Neural crest cell (in vitro differentiated cells): Measurements from ENCODE around the gene DCHS2. TPM values are rescaled to one million over a fixed set of nuclear protein-coding genes. Genes with fewer than 3 reads are reported as not detected.

Experiments used
- DNase-seq: peaks from one replicate; pipeline ENCODE4 v3.0.0; 2021; ENCODE audit warnings: low read depth, mixed read lengths, low spot score
- H3K27ac Mint-ChIP-seq: one replicate; pipeline ENCODE4 v1.8.0; 2021; ENCODE audit warnings: mild to moderate bottlenecking, mixed read lengths; ENCODE audit not compliant: unreplicated experiment
- H3K27me3 Mint-ChIP-seq: 2 replicates; pipeline ENCODE4 v1.8.0; 2021; ENCODE audit warnings: low read depth, mild to moderate bottlenecking, mixed read lengths
- H3K36me3 Mint-ChIP-seq: 2 replicates; pipeline ENCODE4 v1.8.0; 2021; ENCODE audit warnings: low read depth, mild to moderate bottlenecking, mixed read lengths
- H3K4me1 Mint-ChIP-seq: 2 replicates; pipeline ENCODE4 v1.8.0; 2021; ENCODE audit warnings: mixed read lengths
- H3K4me3 Mint-ChIP-seq: one replicate; pipeline ENCODE4 v1.8.0; 2021; ENCODE audit warnings: mild to moderate bottlenecking, mixed read lengths
- H3K9me3 Mint-ChIP-seq: 2 replicates; pipeline ENCODE4 v1.8.0; 2021; ENCODE audit warnings: mixed read lengths
- CTCF ChIP-seq: fragments of 200-600 bp; sonication (generic); conservative IDR thresholded peaks from 2 replicates; pipeline ENCODE4 v1.5.0; 2021; ENCODE audit warnings: antibody characterized with exemption, mild to moderate bottlenecking
- total RNA-seq: library from RNA; stranded (reverse); gene quantifications from 2 replicates; pipeline ENCODE4 v1.2.1, GENCODE V29; 2021

Gene DCHS2
- total RNA-seq, 1 donor from 2014 or later = 1.2 TPM

- no peaks in the 10 kb centered on the region for H3K9me3 Mint-ChIP-seq
- no peak overlapping the region for H3K4me3 Mint-ChIP-seq
- H3K4me1 Mint-ChIP-seq = no peaks in the 10 kb centered on the region
- H3K27me3 Mint-ChIP-seq = no peaks in the 10 kb centered on the region
- H3K27ac Mint-ChIP-seq = no peak overlapping the region
- DNase-seq = no peak
- no peaks in the 10 kb centered on the region for H3K36me3 Mint-ChIP-seq
- TF ChIP-seq CTCF = peak; percentile 66
Observed at GRCh38 chr4:154329268-154329868, 162.2 kb downstream of the DCHS2 start.

GRCh38 chr4:154328030-154328429 lies 163.6 kb downstream of the DCHS2 start:
- Mint-ChIP-seq H3K36me3 (no peaks in the 10 kb centered on the region), H3K4me1 (no peaks in the 10 kb centered on the region), H3K27me3 (no peaks in the 10 kb centered on the region), H3K27ac (no peak overlapping the region), H3K4me3 (no peak overlapping the region), H3K9me3 (no peaks in the 10 kb centered on the region)
- DNase-seq = no peak
- no peak for TF ChIP-seq CTCF

- no peak overlapping the region for H3K4me3 Mint-ChIP-seq
- H3K4me1 Mint-ChIP-seq = no peaks in the 10 kb centered on the region
- no peaks in the 10 kb centered on the region for H3K27me3 Mint-ChIP-seq
- H3K36me3 Mint-ChIP-seq = peaks cover 3% of the 10 kb centered on the region
- H3K27ac Mint-ChIP-seq = no peak overlapping the region
- DNase-seq = no peak
- no peak for TF ChIP-seq CTCF
- peaks cover 15% of the 10 kb centered on the region for H3K9me3 Mint-ChIP-seq
Observed at GRCh38 chr4:154320521-154320920, 171.1 kb downstream of the DCHS2 start.

GRCh38 chr4:154319736-154320135 lies 171.9 kb downstream of the DCHS2 start:
- Mint-ChIP-seq H3K27me3 (no peaks in the 10 kb centered on the region), H3K4me1 (no peaks in the 10 kb centered on the region), H3K36me3 (peaks cover 3% of the 10 kb centered on the region), H3K4me3 (no peak overlapping the region), H3K27ac (no peak overlapping the region), H3K9me3 (peaks cover 15% of the 10 kb centered on the region)
- DNase-seq = no peak
- no peak for TF ChIP-seq CTCF

GRCh38 chr4:154317201-154317999 lies 174.2 kb downstream of the DCHS2 start:
- no peaks in the 10 kb centered on the region for H3K27me3 Mint-ChIP-seq
- peaks cover 5% of the 10 kb centered on the region for H3K4me1 Mint-ChIP-seq
- no peak overlapping the region for H3K4me3 Mint-ChIP-seq
- peaks cover 15% of the 10 kb centered on the region for H3K9me3 Mint-ChIP-seq
- H3K27ac Mint-ChIP-seq = no peak overlapping the region
- peaks cover 3% of the 10 kb centered on the region for H3K36me3 Mint-ChIP-seq
- DNase-seq = no peak
- no peak for TF ChIP-seq CTCF
